Measurements from ENCODE around the gene MRM1.

Gene MRM1, protein sequence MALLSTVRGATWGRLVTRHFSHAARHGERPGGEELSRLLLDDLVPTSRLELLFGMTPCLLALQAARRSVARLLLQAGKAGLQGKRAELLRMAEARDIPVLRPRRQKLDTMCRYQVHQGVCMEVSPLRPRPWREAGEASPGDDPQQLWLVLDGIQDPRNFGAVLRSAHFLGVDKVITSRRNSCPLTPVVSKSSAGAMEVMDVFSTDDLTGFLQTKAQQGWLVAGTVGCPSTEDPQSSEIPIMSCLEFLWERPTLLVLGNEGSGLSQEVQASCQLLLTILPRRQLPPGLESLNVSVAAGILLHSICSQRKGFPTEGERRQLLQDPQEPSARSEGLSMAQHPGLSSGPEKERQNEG

DNA sequence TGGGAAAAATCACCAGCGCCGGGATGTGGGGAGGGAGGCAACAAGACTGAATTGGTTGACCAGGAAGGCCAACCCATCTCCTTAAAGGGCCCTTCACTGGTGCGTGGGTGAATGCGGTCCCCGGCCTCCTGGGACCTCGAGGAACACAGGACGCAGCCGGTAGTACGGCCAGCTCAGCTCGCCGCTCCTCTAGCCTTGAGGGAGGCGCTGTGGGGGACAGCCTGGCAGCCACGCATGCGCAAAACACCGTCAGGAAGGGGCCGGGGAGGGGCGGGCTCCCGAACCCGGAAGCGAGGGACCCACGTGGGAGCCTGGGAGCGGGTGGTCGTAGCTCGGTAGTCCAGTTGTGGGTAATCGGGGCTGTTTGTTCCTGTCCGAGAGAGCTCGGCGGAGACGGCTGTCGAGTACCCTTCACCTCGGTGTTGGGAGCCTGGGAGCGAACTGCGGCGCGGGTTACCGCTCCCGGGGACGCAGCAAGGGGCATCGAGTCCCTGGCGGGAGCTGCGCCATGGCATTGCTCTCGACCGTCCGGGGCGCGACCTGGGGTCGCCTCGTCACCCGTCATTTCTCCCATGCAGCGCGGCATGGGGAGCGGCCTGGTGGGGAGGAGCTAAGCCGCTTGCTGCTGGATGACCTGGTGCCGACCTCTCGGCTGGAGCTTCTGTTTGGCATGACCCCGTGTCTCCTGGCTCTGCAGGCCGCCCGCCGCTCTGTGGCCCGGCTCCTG, at the start of gene MRM1:
Gene MRM1, plus strand, starts transcription at position 281 of the 727 bp plus-strand sequence. Its CDS starts 228 bp downstream, at position 509.
- ATAC-seq: peak; percentile 89
- TF ChIP-seq, protein P1, sequence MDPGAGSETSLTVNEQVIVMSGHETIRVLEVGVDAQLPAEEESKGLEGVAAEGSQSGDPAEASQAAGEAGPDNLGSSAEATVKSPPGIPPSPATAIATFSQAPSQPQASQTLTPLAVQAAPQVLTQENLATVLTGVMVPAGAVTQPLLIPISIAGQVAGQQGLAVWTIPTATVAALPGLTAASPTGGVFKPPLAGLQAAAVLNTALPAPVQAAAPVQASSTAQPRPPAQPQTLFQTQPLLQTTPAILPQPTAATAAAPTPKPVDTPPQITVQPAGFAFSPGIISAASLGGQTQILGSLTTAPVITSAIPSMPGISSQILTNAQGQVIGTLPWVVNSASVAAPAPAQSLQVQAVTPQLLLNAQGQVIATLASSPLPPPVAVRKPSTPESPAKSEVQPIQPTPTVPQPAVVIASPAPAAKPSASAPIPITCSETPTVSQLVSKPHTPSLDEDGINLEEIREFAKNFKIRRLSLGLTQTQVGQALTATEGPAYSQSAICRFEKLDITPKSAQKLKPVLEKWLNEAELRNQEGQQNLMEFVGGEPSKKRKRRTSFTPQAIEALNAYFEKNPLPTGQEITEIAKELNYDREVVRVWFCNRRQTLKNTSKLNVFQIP (CRISPR knock-in tag; IDR thresholded peaks at IDR 0.05; ENCODE audit: borderline replicate concordance, low read depth): no peak
- TF ChIP-seq ZFP3 (CRISPR knock-in tag; IDR thresholded peaks at IDR 0.05): 0 out of 2 replicates have a peak, but pooled peaks have one; percentile 13
- peak; percentile 9; the same call in 1 of the 2 replicates for TF ChIP-seq ESRRG (CRISPR knock-in tag; IDR thresholded peaks at IDR 0.05)
- TF ChIP-seq ZNF8 (CRISPR knock-in tag; IDR thresholded peaks at IDR 0.05): no peak
- 0 out of 2 replicates have a peak, but pooled peaks have one; percentile 2 for TF ChIP-seq CSDC2 (CRISPR knock-in tag; IDR thresholded peaks at IDR 0.05)

DNA sequence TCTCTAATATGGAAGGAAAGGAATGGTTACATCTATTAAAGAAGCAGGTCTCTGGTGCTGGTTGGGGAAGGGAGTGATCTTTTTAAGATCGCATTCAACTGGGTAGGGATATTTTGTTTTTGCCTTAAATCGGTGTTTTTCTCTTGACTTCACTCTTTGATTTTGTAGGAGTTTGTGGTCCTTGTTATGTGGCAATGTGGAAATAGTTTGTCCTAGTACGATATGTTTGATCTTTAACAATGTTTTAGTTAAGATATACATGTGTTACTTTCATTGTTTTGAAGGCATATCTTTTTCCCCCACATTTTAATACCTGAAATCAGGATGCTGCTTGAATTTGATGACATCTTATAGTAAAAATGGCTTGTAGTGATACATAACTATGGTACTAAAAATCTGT, 47.9 kb upstream of the MRM1 start:
- TF ChIP-seq, protein P2, sequence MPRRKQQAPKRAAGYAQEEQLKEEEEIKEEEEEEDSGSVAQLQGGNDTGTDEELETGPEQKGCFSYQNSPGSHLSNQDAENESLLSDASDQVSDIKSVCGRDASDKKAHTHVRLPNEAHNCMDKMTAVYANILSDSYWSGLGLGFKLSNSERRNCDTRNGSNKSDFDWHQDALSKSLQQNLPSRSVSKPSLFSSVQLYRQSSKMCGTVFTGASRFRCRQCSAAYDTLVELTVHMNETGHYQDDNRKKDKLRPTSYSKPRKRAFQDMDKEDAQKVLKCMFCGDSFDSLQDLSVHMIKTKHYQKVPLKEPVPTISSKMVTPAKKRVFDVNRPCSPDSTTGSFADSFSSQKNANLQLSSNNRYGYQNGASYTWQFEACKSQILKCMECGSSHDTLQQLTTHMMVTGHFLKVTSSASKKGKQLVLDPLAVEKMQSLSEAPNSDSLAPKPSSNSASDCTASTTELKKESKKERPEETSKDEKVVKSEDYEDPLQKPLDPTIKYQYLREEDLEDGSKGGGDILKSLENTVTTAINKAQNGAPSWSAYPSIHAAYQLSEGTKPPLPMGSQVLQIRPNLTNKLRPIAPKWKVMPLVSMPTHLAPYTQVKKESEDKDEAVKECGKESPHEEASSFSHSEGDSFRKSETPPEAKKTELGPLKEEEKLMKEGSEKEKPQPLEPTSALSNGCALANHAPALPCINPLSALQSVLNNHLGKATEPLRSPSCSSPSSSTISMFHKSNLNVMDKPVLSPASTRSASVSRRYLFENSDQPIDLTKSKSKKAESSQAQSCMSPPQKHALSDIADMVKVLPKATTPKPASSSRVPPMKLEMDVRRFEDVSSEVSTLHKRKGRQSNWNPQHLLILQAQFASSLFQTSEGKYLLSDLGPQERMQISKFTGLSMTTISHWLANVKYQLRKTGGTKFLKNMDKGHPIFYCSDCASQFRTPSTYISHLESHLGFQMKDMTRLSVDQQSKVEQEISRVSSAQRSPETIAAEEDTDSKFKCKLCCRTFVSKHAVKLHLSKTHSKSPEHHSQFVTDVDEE (CRISPR knock-in tag; IDR thresholded peaks at IDR 0.05): no peak
- TF ChIP-seq, protein P3, sequence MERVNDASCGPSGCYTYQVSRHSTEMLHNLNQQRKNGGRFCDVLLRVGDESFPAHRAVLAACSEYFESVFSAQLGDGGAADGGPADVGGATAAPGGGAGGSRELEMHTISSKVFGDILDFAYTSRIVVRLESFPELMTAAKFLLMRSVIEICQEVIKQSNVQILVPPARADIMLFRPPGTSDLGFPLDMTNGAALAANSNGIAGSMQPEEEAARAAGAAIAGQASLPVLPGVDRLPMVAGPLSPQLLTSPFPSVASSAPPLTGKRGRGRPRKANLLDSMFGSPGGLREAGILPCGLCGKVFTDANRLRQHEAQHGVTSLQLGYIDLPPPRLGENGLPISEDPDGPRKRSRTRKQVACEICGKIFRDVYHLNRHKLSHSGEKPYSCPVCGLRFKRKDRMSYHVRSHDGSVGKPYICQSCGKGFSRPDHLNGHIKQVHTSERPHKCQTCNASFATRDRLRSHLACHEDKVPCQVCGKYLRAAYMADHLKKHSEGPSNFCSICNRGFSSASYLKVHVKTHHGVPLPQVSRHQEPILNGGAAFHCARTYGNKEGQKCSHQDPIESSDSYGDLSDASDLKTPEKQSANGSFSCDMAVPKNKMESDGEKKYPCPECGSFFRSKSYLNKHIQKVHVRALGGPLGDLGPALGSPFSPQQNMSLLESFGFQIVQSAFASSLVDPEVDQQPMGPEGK (CRISPR knock-in tag; IDR thresholded peaks at IDR 0.05; ENCODE audit: borderline replicate concordance): no peak
- no peak for TF ChIP-seq ZFP30 (CRISPR knock-in tag; IDR thresholded peaks at IDR 0.05)
- no peak for TF ChIP-seq RARB (CRISPR knock-in tag; IDR thresholded peaks at IDR 0.05)
- TF ChIP-seq ZC3H10 (CRISPR knock-in tag; IDR thresholded peaks at IDR 0.05): no peak
- no peak for TF ChIP-seq SNAI2 (CRISPR knock-in tag; IDR thresholded peaks at IDR 0.05)
- no peak for TF ChIP-seq ZNF8 (CRISPR knock-in tag; IDR thresholded peaks at IDR 0.05)
- TF ChIP-seq OSR1 (CRISPR knock-in tag; IDR thresholded peaks at IDR 0.05): no peak
- no peak for TF ChIP-seq ARNTL (CRISPR knock-in tag; IDR thresholded peaks at IDR 0.05; ENCODE audit: borderline replicate concordance, low read depth)
- TF ChIP-seq, protein P1 (CRISPR knock-in tag; IDR thresholded peaks at IDR 0.05; ENCODE audit: borderline replicate concordance, low read depth): no peak
- TF ChIP-seq CSDC2 (CRISPR knock-in tag; IDR thresholded peaks at IDR 0.05): no peak
- TF ChIP-seq TOX (CRISPR knock-in tag; IDR thresholded peaks at IDR 0.05; ENCODE audit: borderline replicate concordance): no peak
- TF ChIP-seq ISL1 (CRISPR knock-in tag; IDR thresholded peaks at IDR 0.05): no peak
- no peak for TF ChIP-seq GLIS3 (CRISPR knock-in tag; IDR thresholded peaks at IDR 0.05)
- no peak for TF ChIP-seq TCF4 (CRISPR knock-in tag; IDR thresholded peaks at IDR 0.05; ENCODE audit: borderline replicate concordance)
- ATAC-seq: no peak

DNA sequence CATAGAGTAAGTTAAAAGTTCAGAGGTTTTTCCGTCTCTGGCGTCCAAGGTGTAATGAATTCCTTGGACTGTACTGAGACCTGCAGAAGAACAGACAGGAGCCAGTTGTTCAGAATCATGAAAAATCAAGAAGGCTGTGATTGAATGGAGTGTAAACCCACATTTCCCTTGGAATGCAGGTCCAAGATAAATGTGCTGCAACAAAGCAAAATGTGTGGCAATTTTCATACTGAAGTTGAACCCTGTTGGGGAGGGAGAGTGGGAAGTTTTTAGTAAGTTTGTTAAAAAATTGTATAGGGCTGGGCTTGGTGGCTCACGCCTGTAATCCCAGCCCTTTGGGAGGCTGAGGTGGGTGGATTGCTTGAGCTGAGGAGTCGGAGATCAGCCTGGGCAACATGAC, 35.3 kb upstream of the MRM1 start:
- no peak for ATAC-seq
- TF ChIP-seq GLIS3 (CRISPR knock-in tag; IDR thresholded peaks at IDR 0.05) (no peak), ARNTL (CRISPR knock-in tag; IDR thresholded peaks at IDR 0.05; ENCODE audit: borderline replicate concordance, low read depth) (no peak), BACH2 (CRISPR knock-in tag; IDR thresholded peaks at IDR 0.05; ENCODE audit: borderline replicate concordance) (no peak), ESRRG (CRISPR knock-in tag; IDR thresholded peaks at IDR 0.05) (no peak), ZNF565 (CRISPR knock-in tag; conservative IDR thresholded peaks at IDR 0.05; ENCODE audit: low read depth) (no peak), SNAI2 (CRISPR knock-in tag; IDR thresholded peaks at IDR 0.05) (no peak), ZFP3 (CRISPR knock-in tag; IDR thresholded peaks at IDR 0.05) (no peak), OSR1 (CRISPR knock-in tag; IDR thresholded peaks at IDR 0.05) (no peak), RARB (CRISPR knock-in tag; IDR thresholded peaks at IDR 0.05) (no peak), ISL1 (CRISPR knock-in tag; IDR thresholded peaks at IDR 0.05) (no peak), ZFP30 (CRISPR knock-in tag; IDR thresholded peaks at IDR 0.05) (no peak), TCF4 (CRISPR knock-in tag; IDR thresholded peaks at IDR 0.05; ENCODE audit: borderline replicate concordance) (no peak), PPARA (CRISPR knock-in tag; IDR thresholded peaks at IDR 0.05; ENCODE audit: borderline replicate concordance) (no peak), TOX (CRISPR knock-in tag; IDR thresholded peaks at IDR 0.05; ENCODE audit: borderline replicate concordance) (no peak)
- TF ChIP-seq, protein P3 (CRISPR knock-in tag; IDR thresholded peaks at IDR 0.05; ENCODE audit: borderline replicate concordance): no peak
- TF ChIP-seq, protein P4, sequence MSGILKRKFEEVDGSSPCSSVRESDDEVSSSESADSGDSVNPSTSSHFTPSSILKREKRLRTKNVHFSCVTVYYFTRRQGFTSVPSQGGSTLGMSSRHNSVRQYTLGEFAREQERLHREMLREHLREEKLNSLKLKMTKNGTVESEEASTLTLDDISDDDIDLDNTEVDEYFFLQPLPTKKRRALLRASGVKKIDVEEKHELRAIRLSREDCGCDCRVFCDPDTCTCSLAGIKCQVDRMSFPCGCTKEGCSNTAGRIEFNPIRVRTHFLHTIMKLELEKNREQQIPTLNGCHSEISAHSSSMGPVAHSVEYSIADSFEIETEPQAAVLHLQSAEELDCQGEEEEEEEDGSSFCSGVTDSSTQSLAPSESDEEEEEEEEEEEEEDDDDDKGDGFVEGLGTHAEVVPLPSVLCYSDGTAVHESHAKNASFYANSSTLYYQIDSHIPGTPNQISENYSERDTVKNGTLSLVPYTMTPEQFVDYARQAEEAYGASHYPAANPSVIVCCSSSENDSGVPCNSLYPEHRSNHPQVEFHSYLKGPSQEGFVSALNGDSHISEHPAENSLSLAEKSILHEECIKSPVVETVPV (CRISPR knock-in tag; IDR thresholded peaks at IDR 0.05): no peak
- TF ChIP-seq, protein P1 (CRISPR knock-in tag; IDR thresholded peaks at IDR 0.05; ENCODE audit: borderline replicate concordance, low read depth): no peak
